MM.1S (cell line): ENCODE data around the gene SUCO.

Experiments
- CTCF ChIP-seq: fragments of 300-600 bp; sonication (generic); IDR thresholded peaks from 2 replicates; pipeline ENCODE4 v1.5.1; 2016; ENCODE audit warnings: antibody characterized with exemption, low read length, mixed read lengths
- EZH2 ChIP-seq: fragments of 300-600 bp; sonication (generic); optimal IDR thresholded peaks from 2 replicates; pipeline ENCODE3; 2017; ENCODE audit warnings: low read depth, mild to moderate bottlenecking, antibody characterized with exemption, low read length, mixed read lengths

DNA sequence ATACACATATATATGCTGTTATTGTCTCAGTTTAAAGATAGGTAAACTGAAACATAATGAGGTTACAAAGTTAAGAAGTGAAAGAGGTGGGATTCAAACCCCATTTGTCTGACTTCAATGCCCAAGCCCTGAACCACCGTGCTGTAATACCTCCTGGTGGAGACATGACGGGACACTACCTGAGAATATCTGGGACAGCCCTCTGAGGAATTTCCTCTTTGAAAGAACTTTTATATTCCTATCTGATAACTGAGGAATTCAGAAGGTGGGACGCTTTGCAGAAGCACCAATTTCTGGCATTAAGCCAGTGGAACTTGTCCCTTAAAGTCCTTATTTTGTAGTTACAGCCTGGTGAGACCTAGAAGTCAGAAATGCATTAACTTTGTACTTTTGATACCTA, 93.9 kb downstream of the SUCO start:
- TF ChIP-seq CTCF (no peak), EZH2 (no peak)
